Neutrophil (primary cell): Measurements from ENCODE around the gene GARNL3.

Experiments
- H3K27ac ChIP-seq: fragments of 200-600 bp; sonication (generic); 2 replicates; pipeline ENCODE4 v1.5.1; 2016; ENCODE audit warnings: mild to moderate bottlenecking, moderate library complexity
- H3K27me3 ChIP-seq: fragments of 200-600 bp; sonication (generic); 2 replicates; pipeline ENCODE4 v1.6.0; 2016; ENCODE audit warnings: mild to moderate bottlenecking
- H3K36me3 ChIP-seq: fragments of 200-600 bp; sonication (generic); 2 replicates; pipeline ENCODE4 v1.5.1; 2017
- H3K4me1 ChIP-seq, 2 experiments: fragments of 200-600 bp in 1 of 2; sonication (generic) in 1 of 2; 1 replicate in 1 of 2; 2 replicates in 1 of 2; pipeline versions ENCODE4 v1.5.1 to v1.6.1; 2013 to 2016; ENCODE audit warnings: low read depth in 1 of 2, low read length in 1 of 2, mild to moderate bottlenecking in 1 of 2, moderate library complexity in 1 of 2; ENCODE audit not compliant: control insufficient read depth in 1 of 2, insufficient read depth in 1 of 2
- H3K4me3 ChIP-seq, 2 experiments: fragments of 200-600 bp in 1 of 2; sonication (generic) in 1 of 2; 1 replicate in 1 of 2; 2 replicates in 1 of 2; pipeline ENCODE4 v1.5.1; 2013 to 2016; ENCODE audit warnings: low read depth in 1 of 2, low read length in 1 of 2, mild to moderate bottlenecking in 1 of 2, moderate library complexity in 1 of 2
- H3K9me3 ChIP-seq: fragments of 200-600 bp; sonication (generic); 2 replicates; pipeline ENCODE4 v1.5.1; 2016
- TF ChIP-seq, protein P1 (sequence below): fragments of 200-600 bp; sonication (generic); IDR thresholded peaks from 2 replicates; pipeline ENCODE4 v1.5.1; 2016; ENCODE audit warnings: antibody characterized with exemption

GARNL3 gene

GRCh38 chr9:127218818-127219217 lies 45.8 kb upstream of the GARNL3 start:
- H3K36me3 ChIP-seq, result no peaks in the 10 kb centered on the region
- H3K27me3 ChIP-seq, result peaks cover 13% of the 10 kb centered on the region
- H3K9me3 ChIP-seq, result no peaks in the 10 kb centered on the region
- peaks cover 10% of the 10 kb centered on the region in 2 experiments for H3K4me1 ChIP-seq
- H3K4me3 ChIP-seq, result no peak overlapping the region
- TF ChIP-seq, protein P1, sequence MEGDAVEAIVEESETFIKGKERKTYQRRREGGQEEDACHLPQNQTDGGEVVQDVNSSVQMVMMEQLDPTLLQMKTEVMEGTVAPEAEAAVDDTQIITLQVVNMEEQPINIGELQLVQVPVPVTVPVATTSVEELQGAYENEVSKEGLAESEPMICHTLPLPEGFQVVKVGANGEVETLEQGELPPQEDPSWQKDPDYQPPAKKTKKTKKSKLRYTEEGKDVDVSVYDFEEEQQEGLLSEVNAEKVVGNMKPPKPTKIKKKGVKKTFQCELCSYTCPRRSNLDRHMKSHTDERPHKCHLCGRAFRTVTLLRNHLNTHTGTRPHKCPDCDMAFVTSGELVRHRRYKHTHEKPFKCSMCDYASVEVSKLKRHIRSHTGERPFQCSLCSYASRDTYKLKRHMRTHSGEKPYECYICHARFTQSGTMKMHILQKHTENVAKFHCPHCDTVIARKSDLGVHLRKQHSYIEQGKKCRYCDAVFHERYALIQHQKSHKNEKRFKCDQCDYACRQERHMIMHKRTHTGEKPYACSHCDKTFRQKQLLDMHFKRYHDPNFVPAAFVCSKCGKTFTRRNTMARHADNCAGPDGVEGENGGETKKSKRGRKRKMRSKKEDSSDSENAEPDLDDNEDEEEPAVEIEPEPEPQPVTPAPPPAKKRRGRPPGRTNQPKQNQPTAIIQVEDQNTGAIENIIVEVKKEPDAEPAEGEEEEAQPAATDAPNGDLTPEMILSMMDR, result no peak
- H3K27ac ChIP-seq, result no peak overlapping the region

DNA sequence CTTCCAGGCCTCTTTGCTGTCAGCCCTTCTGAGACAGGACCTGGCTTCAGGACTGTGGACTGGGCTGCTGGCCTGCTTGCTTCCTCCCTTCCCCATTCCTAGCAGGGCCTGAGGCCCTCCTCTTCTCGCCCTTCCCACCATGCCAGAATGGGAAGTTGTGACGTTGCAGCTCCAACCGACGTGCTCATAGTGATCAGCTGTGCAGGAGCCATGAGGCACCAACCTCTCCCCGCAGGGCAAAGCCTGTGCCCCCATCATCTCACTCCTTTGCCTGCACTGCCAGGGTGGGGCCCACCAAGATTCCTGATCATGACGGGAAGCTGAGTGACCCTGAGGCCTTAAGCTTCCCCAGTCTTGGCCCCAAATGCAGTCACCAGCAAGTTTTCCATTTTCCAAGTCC lies 45.1 kb upstream of the GARNL3 start:
- no peak overlapping the region for H3K27ac ChIP-seq
- no peaks in the 10 kb centered on the region for H3K36me3 ChIP-seq
- no peaks in the 10 kb centered on the region for H3K9me3 ChIP-seq
- TF ChIP-seq, protein P1, result no peak
- peaks cover 20% of the 10 kb centered on the region for H3K27me3 ChIP-seq
- H3K4me1 ChIP-seq, result peaks cover 12 to 17% of the 10 kb centered on the region in 2 experiments
- H3K4me3 ChIP-seq, result no peak overlapping the region

- Histone ChIP-seq H3K9me3 (no peaks in the 10 kb centered on the region), H3K4me3 (no peak overlapping the region), H3K27ac (no peak overlapping the region), H3K36me3 (no peaks in the 10 kb centered on the region), H3K27me3 (peaks cover 41% of the 10 kb centered on the region), H3K4me1 (peaks cover 19 to 32% of the 10 kb centered on the region in 2 experiments)
- TF ChIP-seq, protein P1, result no peak
These were observed 42.9 kb upstream of the GARNL3 start for GRCh38 chr9:127221695-127222094.

DNA sequence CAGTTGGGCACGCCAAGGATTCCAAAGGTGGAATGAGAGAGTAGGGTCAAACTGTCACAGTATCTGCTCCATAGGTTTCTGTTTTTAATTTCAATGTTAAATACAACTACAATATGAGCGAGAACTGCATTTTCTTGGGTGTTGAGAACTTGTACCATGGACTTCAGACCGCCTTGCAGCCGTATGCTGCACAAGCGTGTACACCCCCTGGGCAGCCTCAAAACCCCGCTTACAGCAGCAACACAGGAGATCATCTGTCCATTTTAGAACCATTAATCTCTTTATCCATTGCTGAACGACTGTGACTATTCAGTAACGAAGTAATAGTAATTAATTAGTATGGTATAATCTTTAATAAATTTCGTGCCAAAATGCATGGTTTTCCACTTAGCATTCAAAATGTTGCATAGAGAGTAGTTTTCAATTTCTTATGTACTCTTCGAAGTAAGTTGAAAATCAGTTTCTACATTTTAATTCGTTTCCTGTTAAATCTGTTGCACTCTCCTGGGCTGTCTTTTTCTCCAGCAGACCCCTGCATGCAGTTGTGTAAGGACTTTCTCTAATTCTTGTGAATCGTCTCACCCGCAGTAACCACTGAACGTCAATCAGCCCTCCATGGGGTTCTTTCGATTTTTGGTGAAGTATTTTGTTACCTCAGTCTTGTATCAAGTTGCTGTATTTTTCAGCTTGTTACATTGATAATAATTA lies 42.0 kb upstream of the GARNL3 start:
- H3K9me3 ChIP-seq, result no peaks in the 10 kb centered on the region
- peaks cover 48% of the 10 kb centered on the region for H3K27me3 ChIP-seq
- peaks cover 19 to 32% of the 10 kb centered on the region in 2 experiments for H3K4me1 ChIP-seq
- H3K27ac ChIP-seq, result no peak overlapping the region
- H3K4me3 ChIP-seq, result no peak overlapping the region
- TF ChIP-seq, protein P1, result no peak
- no peaks in the 10 kb centered on the region for H3K36me3 ChIP-seq

DNA sequence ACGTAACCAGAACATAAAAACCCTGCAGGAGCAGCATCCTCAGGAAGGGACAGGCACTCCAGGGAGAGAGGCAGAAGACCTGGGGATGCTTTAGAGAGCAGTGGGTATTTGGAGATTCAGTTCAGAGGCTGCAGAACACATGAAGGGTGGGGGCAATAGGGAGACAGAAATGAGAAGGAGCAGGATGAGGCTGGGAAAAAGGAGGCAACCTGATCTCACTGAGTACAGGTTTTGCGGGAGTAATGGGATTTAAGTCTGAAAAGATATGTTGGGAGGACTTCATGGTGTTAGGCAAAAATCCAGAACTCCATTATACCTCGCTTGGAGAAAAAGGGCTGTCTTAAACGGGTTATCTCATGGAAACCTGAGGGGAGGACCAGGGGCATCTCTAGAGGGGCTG lies 41.3 kb upstream of the GARNL3 start:
- Histone ChIP-seq H3K27me3 (peaks cover 55% of the 10 kb centered on the region), H3K9me3 (no peaks in the 10 kb centered on the region), H3K36me3 (no peaks in the 10 kb centered on the region), H3K27ac (no peak overlapping the region), H3K4me3 (no peak overlapping the region), H3K4me1 (peaks cover 19 to 32% of the 10 kb centered on the region in 2 experiments)
- TF ChIP-seq, protein P1, result no peak
